Measurements from ENCODE around the gene WDR27. TPM values are rescaled to one million over a fixed set of nuclear protein-coding genes. Genes with fewer than 3 reads are reported as not detected.

The WDR27 gene
- total and polyA plus RNA-seq, 9 donors = 16.6 to 53.4 (median 38.7) TPM

DNA sequence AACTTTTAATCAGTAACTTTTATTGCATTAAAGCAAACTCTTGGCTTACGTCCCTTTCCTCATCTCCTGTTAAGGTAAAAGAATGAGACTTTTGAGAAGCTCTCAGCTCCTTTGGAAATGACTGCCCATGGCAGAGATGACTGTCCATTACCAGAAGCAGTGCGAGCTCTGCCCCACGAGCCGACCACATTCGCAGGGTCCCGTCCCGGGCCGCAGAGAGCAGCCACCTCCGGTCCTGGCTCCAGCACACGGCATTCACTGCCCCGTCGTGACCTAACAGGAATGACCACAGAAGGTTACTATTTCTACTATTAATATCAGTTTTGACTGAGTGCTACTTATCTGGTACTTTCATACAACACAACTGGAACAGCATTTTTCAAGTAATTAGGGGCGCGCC lies 63.4 kb downstream of the WDR27 start:
- Histone ChIP-seq H3K9me3 (no peaks in the 10 kb centered on the region), H3K4me1 (ENCODE audit: insufficient read depth) (no peaks in the 10 kb centered on the region), H3K27me3 (no peaks in the 10 kb centered on the region), H3K27ac (no peak overlapping the region), H3K36me3 (no peaks in the 10 kb centered on the region), H3K4me3 (no peak overlapping the region)
- intact Hi-C loops (cut with DNase I) = loop anchor here in 1 of 4 donors (10.0 kb wide), 1 partner anchor 134 kb away; no protein-coding TSS in a partner anchor
- TF ChIP-seq POLR2A (IDR thresholded peaks at IDR 0.05) (no peak), EP300 (IDR thresholded peaks at IDR 0.05) (no peak)
- TF ChIP-seq, protein P1, sequence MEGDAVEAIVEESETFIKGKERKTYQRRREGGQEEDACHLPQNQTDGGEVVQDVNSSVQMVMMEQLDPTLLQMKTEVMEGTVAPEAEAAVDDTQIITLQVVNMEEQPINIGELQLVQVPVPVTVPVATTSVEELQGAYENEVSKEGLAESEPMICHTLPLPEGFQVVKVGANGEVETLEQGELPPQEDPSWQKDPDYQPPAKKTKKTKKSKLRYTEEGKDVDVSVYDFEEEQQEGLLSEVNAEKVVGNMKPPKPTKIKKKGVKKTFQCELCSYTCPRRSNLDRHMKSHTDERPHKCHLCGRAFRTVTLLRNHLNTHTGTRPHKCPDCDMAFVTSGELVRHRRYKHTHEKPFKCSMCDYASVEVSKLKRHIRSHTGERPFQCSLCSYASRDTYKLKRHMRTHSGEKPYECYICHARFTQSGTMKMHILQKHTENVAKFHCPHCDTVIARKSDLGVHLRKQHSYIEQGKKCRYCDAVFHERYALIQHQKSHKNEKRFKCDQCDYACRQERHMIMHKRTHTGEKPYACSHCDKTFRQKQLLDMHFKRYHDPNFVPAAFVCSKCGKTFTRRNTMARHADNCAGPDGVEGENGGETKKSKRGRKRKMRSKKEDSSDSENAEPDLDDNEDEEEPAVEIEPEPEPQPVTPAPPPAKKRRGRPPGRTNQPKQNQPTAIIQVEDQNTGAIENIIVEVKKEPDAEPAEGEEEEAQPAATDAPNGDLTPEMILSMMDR (IDR thresholded peaks at IDR 0.05) = no peak
- no peak for DNase-seq
- 94 to 95% (median 95%) methylated on average over 14 of the region's 14 CpGs for WGBS, 3 donors

DNA sequence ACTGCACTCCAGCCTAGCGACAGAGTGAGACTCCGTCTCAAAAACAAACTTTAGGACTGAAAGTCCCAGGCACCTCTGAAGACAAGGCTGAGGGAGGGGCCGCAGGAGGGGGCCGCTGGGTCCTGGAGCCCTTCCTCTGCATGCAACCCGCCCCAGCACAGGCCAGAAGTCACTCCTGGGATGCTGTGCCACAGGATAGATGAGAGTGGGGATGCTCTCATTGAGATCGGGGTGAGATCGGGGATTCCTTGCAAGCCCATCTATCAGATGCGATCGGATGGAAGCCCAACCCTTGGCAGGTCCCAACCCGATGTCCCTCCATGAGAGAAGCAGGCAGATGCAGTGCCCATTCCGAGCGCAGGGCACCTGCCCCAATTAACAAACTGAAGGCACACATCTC lies 66.5 kb downstream of the WDR27 start:
- TF ChIP-seq POLR2A (IDR thresholded peaks at IDR 0.05) (no peak), EP300 (IDR thresholded peaks at IDR 0.05) (no peak)
- TF ChIP-seq, protein P1 (IDR thresholded peaks at IDR 0.05) = no peak
- Histone ChIP-seq H3K9me3 (no peaks in the 10 kb centered on the region), H3K4me3 (no peak overlapping the region), H3K36me3 (no peaks in the 10 kb centered on the region), H3K27ac (no peak overlapping the region), H3K4me1 (ENCODE audit: insufficient read depth) (no peaks in the 10 kb centered on the region), H3K27me3 (no peaks in the 10 kb centered on the region)
- intact Hi-C loops (cut with DNase I) = loop anchor here in 1 of 4 donors (10.0 kb wide), 1 partner anchor 131 kb away; no protein-coding TSS in a partner anchor
- WGBS, 3 donors = 95 to 98% (median 97%) methylated on average over 12 of the region's 12 CpGs
- DNase-seq = no peak

DNA sequence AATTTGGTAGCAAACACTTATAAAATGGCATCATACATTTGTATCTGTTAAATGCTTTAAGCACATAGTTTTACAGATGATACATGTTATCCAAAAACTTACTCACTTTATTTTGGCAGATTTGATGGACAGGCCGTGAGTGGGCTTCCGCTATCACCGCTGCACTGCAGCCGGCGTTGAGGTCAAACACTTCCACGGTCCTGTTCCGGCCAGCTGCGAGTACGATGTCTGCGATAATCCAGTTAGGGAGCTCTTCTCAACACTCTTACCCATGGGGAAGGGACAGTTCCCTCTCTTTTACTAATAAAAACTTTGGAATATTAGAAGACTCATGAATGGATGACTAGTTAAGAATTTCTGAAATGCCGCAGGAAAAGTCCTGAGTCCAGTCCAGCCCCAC lies 69.0 kb downstream of the WDR27 start:
- H3K4me3 ChIP-seq = no peak overlapping the region
- WGBS, 3 donors = 91 to 97% (median 95%) methylated on average over 11 of the region's 11 CpGs
- H3K4me1 ChIP-seq (ENCODE audit: insufficient read depth) = no peaks in the 10 kb centered on the region
- no peaks in the 10 kb centered on the region for H3K27me3 ChIP-seq
- no peaks in the 10 kb centered on the region for H3K9me3 ChIP-seq
- intact Hi-C loops (cut with DNase I) = loop anchor here in 1 of 4 donors (10.0 kb wide), 1 partner anchor 128 kb away; no protein-coding TSS in a partner anchor
- no peak for DNase-seq
- no peak for TF ChIP-seq POLR2A (IDR thresholded peaks at IDR 0.05)
- TF ChIP-seq, protein P1 (IDR thresholded peaks at IDR 0.05) = no peak
- no peak for TF ChIP-seq EP300 (IDR thresholded peaks at IDR 0.05)
- H3K27ac ChIP-seq = no peak overlapping the region
- H3K36me3 ChIP-seq = no peaks in the 10 kb centered on the region

DNA sequence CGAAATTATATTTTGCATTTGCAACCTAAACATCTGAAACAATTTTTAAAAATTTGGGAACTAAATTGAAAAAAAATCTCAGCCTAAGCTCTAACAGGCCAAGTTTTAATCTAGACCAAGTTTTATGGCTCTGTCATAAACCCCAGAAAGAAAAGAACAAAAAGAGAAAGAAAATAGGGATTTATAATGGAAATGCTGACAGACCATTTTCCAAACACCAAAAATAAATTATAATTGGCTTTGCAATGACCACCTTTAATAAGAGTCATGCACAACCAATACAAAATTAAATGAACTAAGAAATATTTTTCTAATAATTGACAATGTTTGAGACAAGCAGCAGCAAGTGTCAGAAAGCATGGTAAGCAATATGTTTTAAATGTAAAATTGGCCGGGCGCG lies 72.6 kb downstream of the WDR27 start:
- H3K36me3 ChIP-seq = no peaks in the 10 kb centered on the region
- WGBS, 3 donors = 73 to 83% (median 74%) methylated on average over 4 of the region's 4 CpGs

More for the DNA sequence above, 72.6 kb downstream of the WDR27 start:
- TF ChIP-seq, protein P1 (IDR thresholded peaks at IDR 0.05) = no peak
- TF ChIP-seq EP300 (IDR thresholded peaks at IDR 0.05) (no peak), POLR2A (IDR thresholded peaks at IDR 0.05) (no peak)
- no peak overlapping the region for H3K27ac ChIP-seq
- H3K4me3 ChIP-seq = no peak overlapping the region
- no peak for DNase-seq
- H3K4me1 ChIP-seq (ENCODE audit: insufficient read depth) = no peaks in the 10 kb centered on the region
- H3K9me3 ChIP-seq = no peaks in the 10 kb centered on the region
- H3K27me3 ChIP-seq = no peaks in the 10 kb centered on the region
- intact Hi-C loops (cut with DNase I) = no loop called here
